HG02884 (cell line): Measurements from ENCODE around the gene RPS6KA4.

Experiments
- ATAC-seq: cut with Tn5 transposase; IDR thresholded peaks from one replicate; pipeline ENCODE4 v1.9.1; 2021; ENCODE audit warnings: mild to moderate bottlenecking, moderate library complexity; ENCODE audit not compliant: unreplicated experiment

RPS6KA4 gene

DNA sequence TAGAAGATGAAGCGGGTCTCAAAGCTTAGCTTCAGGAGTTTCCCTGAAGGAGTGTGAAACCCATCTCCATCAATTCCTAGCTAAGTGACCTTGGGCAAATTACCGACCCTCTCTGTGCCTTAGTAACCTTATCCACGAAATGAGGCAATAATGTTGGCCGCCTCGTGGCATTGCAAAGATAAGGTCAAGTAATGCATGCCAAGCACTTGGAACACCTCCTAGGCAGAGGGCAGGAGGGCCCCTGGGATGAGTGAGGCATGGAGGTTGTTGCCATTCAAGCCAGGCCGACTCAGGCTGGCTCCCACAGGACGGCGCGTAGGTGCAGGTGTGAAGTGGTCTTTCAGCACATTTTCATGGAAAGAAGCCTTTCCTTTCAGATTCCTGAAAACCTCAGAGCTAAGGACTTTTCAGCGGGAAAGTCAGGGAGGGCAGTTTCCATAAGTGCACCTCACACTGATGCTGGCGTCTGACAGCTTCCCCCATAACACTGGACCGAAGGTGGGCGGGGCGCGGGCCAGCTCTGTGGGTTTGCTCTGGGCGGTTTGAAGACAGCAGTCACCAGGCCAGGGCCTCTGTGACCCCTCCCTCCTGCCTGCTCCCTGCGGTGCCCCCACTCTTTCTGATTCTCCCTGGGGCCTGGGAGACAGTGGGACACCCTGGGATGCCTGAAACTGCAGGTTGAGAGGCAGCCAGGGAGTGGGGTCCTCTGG lies 25.2 kb downstream of the RPS6KA4 start:
- ATAC-seq: no peak

DNA sequence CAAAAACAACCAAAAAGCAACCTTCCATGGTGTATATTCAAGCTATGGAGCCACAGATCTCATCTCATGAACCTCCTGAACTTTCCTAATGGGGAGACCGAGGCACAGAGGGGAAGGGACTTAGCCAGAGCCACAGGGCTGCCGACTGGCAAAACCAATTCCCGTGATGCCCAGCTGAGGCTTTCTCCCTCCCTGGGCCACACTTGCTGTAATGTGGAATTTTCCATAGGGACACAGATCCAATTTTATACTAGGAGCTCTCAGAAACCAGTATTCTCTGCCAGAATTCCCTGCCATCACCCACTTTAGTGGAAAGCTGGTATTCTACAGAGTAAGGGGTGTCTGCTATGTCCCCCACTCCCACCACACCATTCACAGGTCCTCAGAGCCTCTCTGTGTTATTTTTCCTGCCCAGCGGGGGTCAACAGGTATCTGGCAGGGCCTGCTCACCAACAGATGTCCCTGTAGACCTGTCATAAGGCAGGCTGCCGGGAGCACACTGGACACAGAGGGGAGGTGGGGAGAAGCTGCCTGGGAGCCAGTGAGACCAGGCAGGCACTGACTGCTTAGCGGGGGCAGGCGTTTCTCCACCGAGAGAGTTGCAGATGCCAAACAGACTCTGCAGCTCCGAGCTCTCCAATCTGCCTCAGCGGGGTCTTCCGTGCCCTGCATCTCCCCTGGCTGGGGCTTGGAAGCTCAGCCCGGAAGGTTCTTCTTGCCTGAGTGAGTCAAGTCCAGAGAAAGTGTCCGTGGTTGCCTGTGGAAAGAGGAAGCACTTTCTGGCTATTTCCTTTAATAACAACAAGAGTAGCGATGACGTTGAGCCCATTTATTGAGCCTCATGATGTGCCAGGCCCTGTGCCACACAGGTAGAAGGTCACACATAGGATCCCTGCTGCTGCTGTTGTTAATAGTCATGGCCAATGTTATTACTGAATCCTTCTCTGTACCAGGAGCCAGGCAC lies 26.3 kb downstream of the RPS6KA4 start:
- no peak for ATAC-seq

DNA sequence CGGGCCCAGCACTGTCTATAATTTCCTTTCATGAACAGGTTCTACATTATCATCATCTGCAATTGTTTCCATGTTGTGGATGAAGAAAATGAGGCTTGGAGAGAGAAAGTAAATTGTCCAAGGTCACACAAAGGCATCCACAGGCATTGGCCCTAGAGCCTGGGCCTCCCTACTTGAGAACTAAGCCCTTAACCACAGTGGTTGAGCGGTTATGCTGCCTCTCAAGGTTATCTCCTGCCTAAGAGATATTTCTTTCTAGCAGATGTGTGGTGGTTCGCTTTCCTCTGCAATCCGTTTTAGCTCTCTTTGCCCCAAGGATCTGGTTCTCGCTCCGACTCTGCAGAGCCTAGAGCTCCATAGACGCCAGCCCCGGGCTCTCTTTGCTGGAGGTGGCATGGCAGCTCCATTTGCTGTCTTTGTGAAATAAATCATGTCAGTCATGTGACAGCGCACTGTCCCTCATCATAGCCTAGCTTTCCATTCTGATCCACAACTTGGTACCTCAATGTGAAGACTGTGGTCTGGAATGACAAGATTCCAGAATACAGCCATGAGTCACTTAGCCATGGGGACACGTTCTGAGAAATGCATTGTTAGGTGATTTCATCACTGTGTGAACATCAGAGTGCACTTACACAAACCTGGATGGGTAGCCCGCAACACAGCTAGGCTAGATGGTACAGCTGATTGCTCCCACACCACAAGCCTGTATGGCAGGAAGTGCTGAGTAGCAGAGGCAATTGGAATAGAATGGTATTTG lies 27.2 kb downstream of the RPS6KA4 start:
- no peak for ATAC-seq

DNA sequence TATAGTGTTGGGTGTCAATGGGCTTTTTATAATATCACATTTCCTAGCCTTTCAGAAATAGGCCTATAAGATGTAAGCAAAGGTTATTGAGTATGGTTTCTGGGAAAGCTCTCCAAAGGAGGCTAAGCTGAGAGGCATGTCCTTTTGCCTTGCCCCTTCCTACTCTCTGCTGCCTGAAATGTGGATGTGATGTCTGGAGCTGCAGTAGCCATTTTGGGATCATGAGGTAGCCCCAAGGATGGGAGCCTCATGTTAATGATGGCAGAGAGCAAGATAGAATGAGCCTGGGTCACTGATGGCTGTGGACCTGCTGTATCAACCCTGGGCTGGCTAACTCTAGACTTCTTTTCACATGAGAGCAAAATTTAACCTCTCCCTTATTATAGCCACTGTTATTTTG lies 29.0 kb downstream of the RPS6KA4 start:
- ATAC-seq: no peak

GRCh38 chr11:64388894-64389293 lies 29.9 kb downstream of the RPS6KA4 start:
- no peak for ATAC-seq

- no peak for ATAC-seq
Measured at GRCh38 chr11:64389851-64390250, 30.9 kb downstream of the RPS6KA4 start.

GRCh38 chr11:64390558-64390957 lies 31.6 kb downstream of the RPS6KA4 start:
- ATAC-seq: no peak

DNA sequence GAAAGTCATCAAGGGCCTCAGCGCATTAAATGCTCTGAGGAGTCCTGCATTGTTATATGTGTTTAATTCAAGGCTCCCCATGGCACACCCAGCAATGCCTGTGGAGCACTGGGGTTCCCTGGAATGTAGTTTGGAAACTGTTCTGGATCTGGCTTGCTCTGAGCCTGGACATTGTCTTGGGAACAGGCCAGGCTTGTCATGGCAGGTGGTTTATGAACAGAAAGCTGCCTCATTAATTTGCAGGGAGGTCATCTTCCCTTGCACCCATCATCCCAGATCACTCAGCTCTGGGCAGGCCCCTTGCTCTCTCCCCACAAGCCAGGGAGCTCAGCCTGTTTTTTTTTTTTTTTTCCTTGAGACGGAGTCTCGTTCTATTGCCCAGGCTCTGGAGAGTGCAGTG lies 32.9 kb downstream of the RPS6KA4 start:
- ATAC-seq: no peak

DNA sequence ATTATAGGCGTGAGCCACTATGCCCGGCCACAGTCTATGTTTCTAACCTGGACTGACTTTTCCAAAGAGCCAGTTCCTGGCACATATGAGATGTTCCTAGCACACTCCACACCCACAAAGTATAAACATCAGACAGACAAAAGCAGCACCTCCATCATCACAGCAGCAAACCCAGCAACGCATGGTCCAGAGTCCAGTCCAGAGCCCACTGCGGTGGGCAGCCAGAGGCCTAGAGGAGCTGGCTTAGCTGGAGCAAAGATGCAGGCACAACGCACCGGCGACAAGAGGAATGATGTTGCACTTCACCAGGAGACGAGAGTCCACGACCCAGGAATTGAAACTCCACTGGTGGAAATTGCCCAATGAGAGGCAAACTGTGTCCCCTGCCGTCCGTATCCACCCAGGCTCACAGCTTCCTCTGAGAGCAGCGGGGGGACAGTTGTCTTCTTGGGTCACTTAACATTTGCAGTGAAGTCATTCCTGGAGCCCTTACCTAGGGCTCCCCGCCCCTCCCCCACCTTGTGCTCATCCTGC lies 36.6 kb downstream of the RPS6KA4 start:
- ATAC-seq: no peak

DNA sequence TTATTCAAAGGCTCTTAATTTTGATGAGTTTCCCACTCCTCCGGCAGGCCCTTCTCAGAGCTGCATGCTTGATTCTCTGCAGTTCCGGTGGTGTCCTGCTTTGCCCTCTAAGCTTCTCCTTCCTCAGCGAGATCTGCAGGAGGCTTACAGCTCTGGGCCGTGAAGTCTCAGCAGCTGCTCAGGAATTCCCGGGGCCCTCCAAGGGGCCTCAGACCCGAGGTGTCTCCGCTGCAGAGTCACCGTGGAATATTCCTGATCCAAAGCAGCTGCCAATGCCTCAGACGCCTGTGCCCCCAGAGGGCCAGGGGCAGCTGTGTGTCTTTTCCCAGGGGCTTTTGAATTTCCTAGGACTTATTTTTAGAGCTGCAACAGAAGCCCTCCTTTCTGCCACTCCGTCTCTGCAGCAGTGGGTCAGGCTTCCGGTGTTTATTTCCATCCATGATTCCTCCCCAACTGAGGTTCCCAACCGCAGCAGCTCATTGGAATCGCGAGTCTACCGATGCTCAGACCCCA lies 37.2 kb downstream of the RPS6KA4 start:
- ATAC-seq: no peak

DNA sequence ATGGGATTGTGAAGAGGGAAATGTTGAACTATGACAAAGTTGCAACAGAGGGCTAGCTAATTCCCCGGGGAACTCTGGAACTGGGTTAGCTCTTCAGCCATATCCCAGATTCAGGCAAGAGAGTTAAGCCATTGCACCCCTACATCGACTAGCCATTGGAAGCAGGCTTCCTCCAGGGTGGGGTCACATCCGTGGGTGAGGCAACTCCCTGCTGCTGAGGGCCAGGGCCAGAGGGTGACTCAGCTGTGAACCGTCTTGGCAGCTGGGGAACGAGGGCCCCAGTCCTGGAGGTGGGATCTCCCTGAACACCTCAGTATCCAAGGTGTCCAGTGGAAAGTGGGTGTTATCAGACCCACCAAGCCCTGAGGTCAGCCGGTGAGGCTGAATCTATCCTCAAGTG lies 41.1 kb downstream of the RPS6KA4 start:
- no peak for ATAC-seq

- no peak for ATAC-seq
Measured at GRCh38 chr11:64400667-64401066, 41.7 kb downstream of the RPS6KA4 start.

GRCh38 chr11:64401775-64402174 lies 42.8 kb downstream of the RPS6KA4 start:
- no peak for ATAC-seq

- ATAC-seq: no peak
Measured at GRCh38 chr11:64403106-64403505, 44.1 kb downstream of the RPS6KA4 start.

DNA sequence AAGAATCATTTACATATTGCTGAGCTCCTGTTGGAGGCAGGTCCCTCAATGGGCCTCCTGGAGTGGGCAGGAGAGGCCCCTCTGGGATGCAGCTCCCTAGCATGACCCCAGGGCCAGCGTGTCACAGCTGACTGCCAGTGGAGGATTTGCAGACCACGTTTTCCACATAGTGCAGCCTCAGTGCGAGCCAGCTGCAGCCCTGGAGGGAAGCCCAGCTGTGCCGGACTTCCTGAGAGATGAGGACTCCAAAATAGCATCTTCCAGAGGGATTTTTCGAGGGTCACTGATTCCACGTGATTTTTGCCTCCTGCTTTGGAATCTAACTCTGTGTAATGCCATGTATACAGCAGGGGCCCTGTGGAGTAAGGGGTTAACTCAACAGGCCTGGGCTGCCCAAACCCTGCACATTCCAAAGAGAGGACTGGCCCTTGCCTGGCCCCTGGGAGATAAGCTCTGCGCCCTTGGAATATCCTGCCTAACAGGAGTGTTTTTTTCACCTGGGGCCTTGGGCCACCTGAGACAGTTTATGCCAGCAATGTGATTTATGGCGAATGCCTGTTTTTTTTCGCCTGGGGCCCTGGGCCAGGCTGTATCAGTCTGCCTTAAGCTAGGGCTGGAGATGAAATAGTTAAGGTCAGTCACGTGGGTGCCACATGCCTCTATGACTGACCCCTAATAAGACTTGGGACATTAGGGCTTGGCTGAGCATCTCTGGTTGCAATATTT lies 47.4 kb downstream of the RPS6KA4 start:
- no peak for ATAC-seq

GRCh38 chr11:64407221-64407620 lies 48.3 kb downstream of the RPS6KA4 start:
- ATAC-seq: no peak

GRCh38 chr11:64407630-64408029 lies 48.7 kb downstream of the RPS6KA4 start:
- no peak for ATAC-seq

GRCh38 chr11:64409278-64409677 lies 50.3 kb downstream of the RPS6KA4 start:
- no peak for ATAC-seq

GRCh38 chr11:64409707-64410403 lies 50.9 kb downstream of the RPS6KA4 start:
- ATAC-seq: no peak

- no peak for ATAC-seq
Measured at GRCh38 chr11:64410404-64410734, 51.4 kb downstream of the RPS6KA4 start.
